OCI-LY7 (cell line): Measurements from ENCODE around the gene POFUT1.

Source experiments
- CTCF ChIP-seq: fragments of 200-600 bp; sonication (generic); conservative IDR thresholded peaks from 2 replicates; pipeline ENCODE4 v1.5.1; 2014; ENCODE audit warnings: mild to moderate bottlenecking, antibody characterized with exemption, low read length, moderate library complexity, mixed read lengths
- EZH2phosphoT487 ChIP-seq: fragments of 200-600 bp; sonication (generic); IDR thresholded peaks from 2 replicates; pipeline ENCODE4 v1.6.1; 2018; ENCODE audit warnings: low read depth, borderline replicate concordance, mild to moderate bottlenecking, mixed run types, antibody characterized with exemption, low read length, moderate library complexity, mixed read lengths

- TF ChIP-seq CTCF = no peak
- no peak for TF ChIP-seq EZH2phosphoT487
These were observed 16.8 kb downstream of the POFUT1 start for GRCh38 chr20:32224463-32224862.
